GM10266 (cell line): Measurements from ENCODE around the gene CBR3.

Source experiments
- DNase-seq: peaks from one replicate; pipeline ENCODE4 v3.0.0; 2012; ENCODE audit errors: extremely low spot score
- TF ChIP-seq, protein P1 (sequence below): IDR thresholded peaks from 2 replicates; pipeline ENCODE4 v1.5.1; 2012; ENCODE audit warnings: mild to moderate bottlenecking, low read depth; ENCODE audit not compliant: control insufficient read depth, insufficient read depth; ENCODE audit errors: missing control alignments

The CBR3 gene

GRCh38 chr21:36167541-36167940 is 32.7 kb downstream of the CBR3 start:
- TF ChIP-seq, protein P1, sequence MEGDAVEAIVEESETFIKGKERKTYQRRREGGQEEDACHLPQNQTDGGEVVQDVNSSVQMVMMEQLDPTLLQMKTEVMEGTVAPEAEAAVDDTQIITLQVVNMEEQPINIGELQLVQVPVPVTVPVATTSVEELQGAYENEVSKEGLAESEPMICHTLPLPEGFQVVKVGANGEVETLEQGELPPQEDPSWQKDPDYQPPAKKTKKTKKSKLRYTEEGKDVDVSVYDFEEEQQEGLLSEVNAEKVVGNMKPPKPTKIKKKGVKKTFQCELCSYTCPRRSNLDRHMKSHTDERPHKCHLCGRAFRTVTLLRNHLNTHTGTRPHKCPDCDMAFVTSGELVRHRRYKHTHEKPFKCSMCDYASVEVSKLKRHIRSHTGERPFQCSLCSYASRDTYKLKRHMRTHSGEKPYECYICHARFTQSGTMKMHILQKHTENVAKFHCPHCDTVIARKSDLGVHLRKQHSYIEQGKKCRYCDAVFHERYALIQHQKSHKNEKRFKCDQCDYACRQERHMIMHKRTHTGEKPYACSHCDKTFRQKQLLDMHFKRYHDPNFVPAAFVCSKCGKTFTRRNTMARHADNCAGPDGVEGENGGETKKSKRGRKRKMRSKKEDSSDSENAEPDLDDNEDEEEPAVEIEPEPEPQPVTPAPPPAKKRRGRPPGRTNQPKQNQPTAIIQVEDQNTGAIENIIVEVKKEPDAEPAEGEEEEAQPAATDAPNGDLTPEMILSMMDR = no peak

GRCh38 chr21:36169470-36170128 is 34.7 kb downstream of the CBR3 start:
- TF ChIP-seq, protein P1 = no peak
- no peak for DNase-seq

More at GRCh38 chr21:36167541-36167940, 32.7 kb downstream of the CBR3 start:
- no peak for DNase-seq

DNA sequence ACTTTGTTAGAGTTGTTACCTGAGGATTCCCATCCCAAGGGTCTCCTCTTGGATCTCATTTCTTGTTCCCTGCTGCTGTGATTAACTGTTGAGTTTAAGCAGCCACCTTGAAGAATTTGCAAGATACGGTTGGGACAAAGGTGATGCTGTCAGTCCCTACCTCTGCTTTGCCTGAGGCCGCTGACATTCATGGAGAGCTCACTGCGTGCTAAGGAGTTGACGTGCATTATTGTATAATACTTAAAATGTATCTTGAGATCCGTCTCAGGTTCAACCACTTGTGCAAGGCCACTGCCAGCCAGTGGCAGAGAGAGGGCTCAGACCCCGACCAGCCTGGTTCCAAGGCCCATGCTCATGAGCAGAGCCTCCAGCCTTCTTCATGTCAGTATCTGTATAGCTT is 35.9 kb downstream of the CBR3 start:
- TF ChIP-seq, protein P1 = no peak
- no peak for DNase-seq

GRCh38 chr21:36171336-36171735 is 36.5 kb downstream of the CBR3 start:
- DNase-seq = no peak
- TF ChIP-seq, protein P1 = no peak

- TF ChIP-seq, protein P1 = no peak
- DNase-seq = no peak
These were observed 37.0 kb downstream of the CBR3 start for GRCh38 chr21:36171741-36172331.

- TF ChIP-seq, protein P1 = no peak
- DNase-seq = no peak
These were observed 39.9 kb downstream of the CBR3 start for GRCh38 chr21:36174780-36175179.

DNA sequence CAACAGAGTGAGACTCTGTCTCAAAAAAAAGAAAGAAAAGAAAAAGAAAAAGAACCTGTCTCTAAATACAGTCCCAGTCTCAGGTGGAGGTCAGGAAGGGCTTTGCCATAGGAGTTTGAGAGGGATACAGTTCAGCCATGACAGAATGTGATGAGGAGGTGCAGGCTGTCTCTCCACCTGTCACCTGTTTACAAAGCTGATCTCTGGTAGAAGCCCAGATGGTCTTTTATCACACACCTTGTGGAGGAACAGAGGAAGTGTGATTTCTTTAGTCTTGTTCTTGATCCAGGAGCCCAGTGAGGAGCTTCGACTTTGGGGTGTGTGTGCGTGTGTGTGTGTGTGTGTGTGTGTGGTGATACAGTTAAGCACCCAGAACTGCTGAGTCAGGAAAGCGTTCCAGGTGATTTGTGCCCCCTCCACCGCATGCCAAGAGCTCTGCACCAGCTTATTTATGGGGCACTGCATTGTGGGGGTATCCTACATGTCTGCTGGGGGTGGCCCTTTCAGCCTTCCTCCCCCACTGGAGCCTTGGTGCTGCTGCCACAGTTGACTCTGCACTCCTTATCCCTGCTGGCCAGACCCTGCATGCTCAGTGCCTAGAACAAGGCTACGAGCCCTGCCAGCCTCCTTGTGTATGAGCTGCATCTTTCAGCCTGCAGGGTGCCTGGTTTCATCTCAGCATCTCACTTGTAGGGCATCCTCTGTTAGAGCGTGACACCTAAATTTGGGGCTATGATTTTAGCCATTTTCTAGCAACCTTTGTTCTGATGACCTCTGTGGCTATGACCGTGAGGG is 41.1 kb downstream of the CBR3 start:
- no peak for DNase-seq
- TF ChIP-seq, protein P1 = no peak
